Renal cortex interstitium (tissue), 11 donors: ENCODE data around the gene CNTNAP2. TPM values are rescaled to one million over a fixed set of nuclear protein-coding genes. Genes with fewer than 3 reads are reported as not detected.

Experiments
- DNase-seq, 11 donors: peaks; one replicate each; pipeline ENCODE4 v3.0.0-alpha.2; 2013; ENCODE audit warnings: low read depth in 9 of 11, low spot score in 4 of 11; ENCODE audit errors: extremely low read depth in 1 of 11
- polyA plus RNA-seq, 3 donors: library from polyadenylated mRNA; unstranded; fragments of 120-200 nt; gene quantifications; one replicate each; pipeline ENCODE4 v1.2.1, GENCODE V29; 2013; ENCODE audit not compliant: insufficient read length in 3 of 3

The CNTNAP2 gene
- polyA plus RNA-seq, 3 donors, result 25.6 to 29.3 (median 26.6) TPM

DNA sequence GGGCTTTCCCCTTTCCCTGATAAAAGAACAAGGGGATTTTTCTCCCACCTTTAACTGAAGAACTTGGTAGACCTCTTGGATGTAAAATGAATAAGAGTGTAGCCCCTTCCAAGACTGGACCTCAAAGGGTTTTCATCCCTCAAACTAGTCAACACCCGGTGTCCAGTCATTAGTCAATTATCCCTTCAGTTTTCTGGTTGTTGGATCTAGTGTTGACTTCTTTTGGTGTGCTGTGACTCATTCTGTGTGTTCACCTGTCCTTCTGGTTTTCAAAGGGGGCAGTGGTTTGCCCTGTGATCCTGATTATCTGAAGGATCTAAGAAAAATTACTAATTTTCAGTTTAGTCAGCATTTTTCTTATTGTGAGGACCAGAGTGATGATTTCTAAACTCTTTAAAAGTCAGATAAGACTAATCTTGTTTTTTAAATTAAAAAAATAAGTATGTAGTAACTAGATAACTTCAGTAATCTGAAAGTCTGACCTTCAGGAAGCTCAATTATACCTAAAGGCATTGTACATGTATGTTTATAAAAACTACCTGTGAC lies 583.5 kb downstream of the CNTNAP2 start:
- DNase-seq, result no peak

- DNase-seq, result peak in 1 of 11 donors; percentile 20
Observed at GRCh38 chr7:146701166-146701565, 584.6 kb downstream of the CNTNAP2 start.

DNA sequence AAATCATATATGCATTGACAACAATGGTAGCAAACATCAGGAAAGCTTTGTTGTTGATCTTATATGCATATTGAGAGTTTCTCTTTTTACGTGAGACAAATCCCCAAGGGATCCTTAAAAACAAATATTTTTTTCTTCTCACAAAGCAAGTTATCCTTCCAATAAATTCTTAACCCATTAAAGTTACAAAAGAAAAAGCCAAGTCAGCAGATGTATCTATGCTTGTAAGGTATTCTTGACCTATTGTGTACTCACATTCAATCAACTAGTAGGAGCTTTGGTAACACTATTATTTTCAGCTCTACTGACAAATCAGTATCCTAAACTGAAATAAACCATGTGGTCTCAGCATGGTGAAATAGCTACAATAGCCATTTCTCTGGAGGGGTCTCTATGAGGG lies 586.3 kb downstream of the CNTNAP2 start:
- DNase-seq, result no peak

DNA sequence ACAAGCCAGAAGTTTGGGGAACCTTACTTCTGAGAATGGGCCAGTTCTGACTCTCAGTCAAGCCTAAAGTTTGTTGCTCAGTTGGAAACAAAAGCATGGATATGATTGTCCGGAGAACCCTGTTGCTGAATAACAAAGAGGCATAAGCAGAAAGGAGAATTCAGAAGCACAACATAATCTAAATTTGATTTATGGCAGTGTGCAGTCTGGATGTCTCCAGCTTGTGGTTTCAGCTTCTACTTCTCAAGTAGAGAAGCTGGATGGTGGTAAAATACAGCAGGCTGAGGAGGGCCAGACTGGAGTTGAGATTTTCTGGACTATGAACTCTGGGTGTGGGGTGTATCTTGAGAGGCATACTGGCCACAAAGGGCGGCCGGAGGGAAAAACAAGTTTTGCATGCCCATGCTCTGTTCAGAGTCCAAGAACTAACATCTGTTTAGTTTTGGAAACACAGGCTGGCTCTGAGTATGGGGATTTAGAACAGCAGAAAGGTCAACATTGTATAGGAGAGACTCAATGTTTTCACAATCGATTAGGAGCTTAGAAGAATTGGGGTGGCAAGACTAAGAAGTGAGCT lies 592.9 kb downstream of the CNTNAP2 start:
- DNase-seq, result peak in 1 of 11 donors; percentile 3

- DNase-seq, result no peak
Observed at GRCh38 chr7:146713205-146713604, 596.6 kb downstream of the CNTNAP2 start.

GRCh38 chr7:146713934-146714333 lies 597.3 kb downstream of the CNTNAP2 start:
- DNase-seq, result no peak

- DNase-seq, result no peak
Observed at GRCh38 chr7:146720195-146720594, 603.6 kb downstream of the CNTNAP2 start.

- no peak for DNase-seq
Observed at GRCh38 chr7:146722986-146723385, 606.4 kb downstream of the CNTNAP2 start.

DNA sequence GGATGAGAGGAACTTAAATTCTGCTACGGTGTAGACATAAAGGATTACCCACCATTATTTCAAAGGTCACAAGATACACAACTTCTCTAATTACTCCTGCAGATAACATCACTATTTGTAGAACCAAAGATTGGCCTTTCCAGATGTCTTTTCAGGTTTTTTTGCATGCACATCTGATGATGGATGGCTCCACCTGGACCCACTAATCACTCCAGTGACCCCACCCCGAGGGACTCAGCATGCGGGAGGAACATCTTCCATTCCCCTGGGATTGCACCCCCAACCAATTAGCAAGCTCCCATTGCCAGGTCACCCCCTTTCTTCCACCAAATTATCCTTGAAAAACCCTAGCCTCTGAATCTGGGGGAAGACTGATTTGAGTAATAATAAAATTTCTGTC lies 608.9 kb downstream of the CNTNAP2 start:
- no peak for DNase-seq

GRCh38 chr7:146728141-146728540 lies 611.5 kb downstream of the CNTNAP2 start:
- no peak for DNase-seq

GRCh38 chr7:146728611-146729010 lies 612.0 kb downstream of the CNTNAP2 start:
- no peak for DNase-seq

DNA sequence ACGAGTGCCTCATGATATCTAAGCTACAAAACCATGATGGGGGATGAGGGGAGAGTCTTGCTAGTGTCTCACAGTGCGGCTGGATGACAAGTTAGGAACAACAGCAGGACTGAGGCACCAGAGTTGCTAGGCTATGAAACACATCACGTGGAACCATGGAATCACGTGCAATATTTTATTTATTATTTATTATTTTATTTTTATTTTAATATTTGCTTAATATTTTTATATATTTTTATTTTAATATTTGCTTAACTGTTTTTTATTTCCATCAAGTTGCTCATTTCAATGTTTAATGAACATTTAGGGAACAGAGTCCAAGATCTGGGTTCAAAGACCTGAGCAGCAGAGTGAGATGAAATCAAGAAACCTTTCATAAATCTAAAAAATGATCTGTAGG lies 614.6 kb downstream of the CNTNAP2 start:
- DNase-seq, result no peak

DNA sequence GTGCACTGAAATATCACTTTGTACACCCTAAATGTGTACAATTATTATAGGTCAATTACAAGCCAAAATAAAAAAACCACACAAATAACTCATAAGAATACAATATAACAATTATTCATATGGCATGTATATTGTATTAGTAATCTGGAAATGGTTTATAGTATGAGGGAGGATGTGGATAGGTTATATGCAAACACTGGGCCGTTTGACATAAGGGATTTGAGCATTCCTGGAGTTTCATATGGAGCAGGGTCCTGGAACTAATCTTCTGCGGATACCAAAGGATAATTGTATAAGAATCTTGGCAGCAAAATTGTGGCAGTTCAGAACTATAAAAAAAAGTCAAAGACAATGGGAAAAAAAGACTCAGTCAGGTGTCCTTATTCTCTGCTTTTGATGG lies 619.4 kb downstream of the CNTNAP2 start:
- no peak for DNase-seq

DNA sequence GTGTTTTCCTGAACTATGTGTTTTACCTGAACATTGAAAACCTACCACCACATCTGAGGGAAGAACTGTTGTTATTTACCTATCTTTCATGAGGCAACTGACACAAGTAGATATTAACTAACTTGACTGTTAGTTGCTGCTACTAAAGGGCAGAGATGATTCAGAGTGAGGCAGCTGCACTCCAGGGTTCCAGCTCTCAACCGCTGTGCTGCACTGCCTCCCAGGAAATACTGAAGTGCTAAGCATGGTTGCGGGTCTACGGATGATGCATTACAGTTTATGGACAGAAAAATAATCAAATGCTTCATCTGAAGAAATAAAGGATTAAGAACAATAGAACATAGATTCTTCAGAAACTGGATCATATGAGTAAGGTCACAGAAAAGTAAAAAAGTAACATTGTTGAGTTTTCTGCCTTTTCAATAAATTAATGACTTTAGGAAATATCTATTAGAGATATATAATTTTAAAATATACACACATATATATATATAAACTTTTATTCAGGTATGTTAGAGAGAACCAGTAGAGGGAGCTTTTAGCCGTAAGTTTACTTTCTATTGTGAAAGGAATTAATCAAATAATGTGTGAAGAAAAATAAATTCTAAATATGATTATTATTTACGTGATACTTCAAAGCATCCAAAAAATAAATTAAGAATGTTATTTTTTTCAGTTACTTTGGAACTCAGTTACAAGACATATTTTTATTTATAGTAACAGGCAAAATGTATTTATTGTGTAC lies 620.0 kb downstream of the CNTNAP2 start:
- DNase-seq, result no peak

- DNase-seq, result no peak
Observed at GRCh38 chr7:146740039-146740438, 623.4 kb downstream of the CNTNAP2 start.

GRCh38 chr7:146741911-146742310 lies 625.3 kb downstream of the CNTNAP2 start:
- DNase-seq, result no peak

GRCh38 chr7:146754385-146754784 lies 637.8 kb downstream of the CNTNAP2 start:
- no peak for DNase-seq

DNA sequence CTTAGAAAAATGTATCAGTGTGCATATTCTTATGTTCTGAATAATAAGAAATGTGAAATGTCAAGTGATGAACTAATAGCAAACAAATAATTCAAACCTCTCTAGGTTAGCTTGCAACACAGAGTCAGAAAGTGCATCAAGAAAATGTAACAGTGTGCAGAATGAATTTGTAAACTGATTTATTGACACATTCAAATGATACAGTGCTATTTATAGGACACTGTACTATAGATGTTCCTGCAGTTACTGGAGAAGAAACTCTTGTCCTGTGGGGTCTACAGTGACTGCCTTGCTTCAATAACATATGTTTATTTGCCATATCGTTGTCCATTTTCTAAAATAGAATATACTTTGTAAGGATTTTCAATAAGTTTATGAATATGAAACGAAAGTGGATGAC lies 639.0 kb downstream of the CNTNAP2 start:
- DNase-seq, result no peak

GRCh38 chr7:146764458-146764857 lies 647.9 kb downstream of the CNTNAP2 start:
- no peak for DNase-seq

DNA sequence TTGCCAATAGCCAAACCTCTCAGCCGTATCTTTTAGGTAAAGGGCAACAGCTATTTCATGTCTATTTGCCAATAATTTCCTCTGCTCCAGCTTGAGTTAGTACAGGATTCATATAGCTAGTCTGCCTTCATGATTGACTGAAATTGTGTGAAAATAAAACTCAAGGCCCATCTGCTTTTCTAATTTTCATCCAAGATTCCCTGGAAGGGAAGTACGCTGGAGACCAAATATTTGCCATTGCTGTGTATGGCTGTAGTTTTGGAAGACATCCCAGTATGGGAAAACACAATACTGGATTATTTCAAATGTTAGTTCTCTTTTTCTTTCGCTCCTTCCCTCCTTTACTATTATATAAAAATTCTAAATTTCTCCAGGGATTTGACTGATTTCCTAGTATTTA lies 652.4 kb downstream of the CNTNAP2 start:
- DNase-seq, result no peak

DNA sequence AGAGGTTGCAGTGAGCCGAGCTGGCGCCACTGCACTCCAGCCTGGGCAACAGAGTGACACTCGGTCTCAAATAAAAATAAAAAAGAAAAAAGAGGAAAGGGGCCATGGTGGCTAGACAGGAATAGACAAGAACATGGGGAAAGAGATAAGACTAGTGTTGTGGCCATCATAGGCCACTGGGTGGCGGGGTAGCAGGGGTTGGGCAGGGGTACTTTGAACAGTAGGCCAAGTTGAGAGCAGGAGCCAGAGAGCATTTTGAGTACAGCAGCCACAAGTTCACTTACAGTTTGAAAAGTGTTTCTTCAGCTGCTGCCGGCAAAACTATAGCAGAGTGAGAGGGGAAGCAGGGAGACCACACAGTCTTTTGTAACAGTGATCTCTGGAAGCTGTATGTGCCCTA lies 656.0 kb downstream of the CNTNAP2 start:
- peak in 3 of 11 donors; percentile 1 to 6 (median 3) for DNase-seq
